SU-DHL-6 (cell line): Measurements from ENCODE around the gene EIF2B5.

Experiments used
- EZH2phosphoT487 ChIP-seq: fragments of 200-600 bp; sonication (generic), shearing (Covaris generic); conservative IDR thresholded peaks from 2 replicates; pipeline ENCODE4 v1.6.1; 2018; ENCODE audit warnings: mild to moderate bottlenecking, antibody characterized with exemption, low read length, moderate library complexity, mixed read lengths
- TF ChIP-seq, protein P1 (sequence below): fragments of 200-600 bp; sonication (generic); IDR thresholded peaks from one replicate; pipeline ENCODE4 v1.5.1; 2017; ENCODE audit warnings: antibody characterized with exemption, mild to moderate bottlenecking, low read length, moderate library complexity; ENCODE audit not compliant: insufficient read depth, poor library complexity, severe bottlenecking

DNA sequence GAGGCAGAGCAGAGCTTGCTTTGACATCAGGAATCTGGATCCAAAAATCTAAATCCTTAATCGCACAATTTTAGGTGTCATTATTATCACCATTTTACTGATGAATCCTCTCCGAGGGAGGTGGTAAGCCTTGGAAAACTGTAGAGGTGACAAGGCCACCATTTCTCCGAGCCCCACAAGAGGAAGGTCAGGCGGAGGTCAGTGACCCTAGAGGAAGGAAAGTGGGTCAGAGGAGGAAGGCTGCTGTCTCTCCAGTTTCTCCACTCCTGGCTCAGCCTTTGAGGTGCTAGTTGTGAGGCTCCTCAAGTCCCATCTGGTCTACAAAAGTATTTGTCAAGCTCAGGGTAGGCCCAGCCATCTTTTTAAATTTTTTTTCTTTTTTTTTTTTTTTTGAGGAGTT is 23.2 kb downstream of the EIF2B5 start:
- TF ChIP-seq, protein P1, sequence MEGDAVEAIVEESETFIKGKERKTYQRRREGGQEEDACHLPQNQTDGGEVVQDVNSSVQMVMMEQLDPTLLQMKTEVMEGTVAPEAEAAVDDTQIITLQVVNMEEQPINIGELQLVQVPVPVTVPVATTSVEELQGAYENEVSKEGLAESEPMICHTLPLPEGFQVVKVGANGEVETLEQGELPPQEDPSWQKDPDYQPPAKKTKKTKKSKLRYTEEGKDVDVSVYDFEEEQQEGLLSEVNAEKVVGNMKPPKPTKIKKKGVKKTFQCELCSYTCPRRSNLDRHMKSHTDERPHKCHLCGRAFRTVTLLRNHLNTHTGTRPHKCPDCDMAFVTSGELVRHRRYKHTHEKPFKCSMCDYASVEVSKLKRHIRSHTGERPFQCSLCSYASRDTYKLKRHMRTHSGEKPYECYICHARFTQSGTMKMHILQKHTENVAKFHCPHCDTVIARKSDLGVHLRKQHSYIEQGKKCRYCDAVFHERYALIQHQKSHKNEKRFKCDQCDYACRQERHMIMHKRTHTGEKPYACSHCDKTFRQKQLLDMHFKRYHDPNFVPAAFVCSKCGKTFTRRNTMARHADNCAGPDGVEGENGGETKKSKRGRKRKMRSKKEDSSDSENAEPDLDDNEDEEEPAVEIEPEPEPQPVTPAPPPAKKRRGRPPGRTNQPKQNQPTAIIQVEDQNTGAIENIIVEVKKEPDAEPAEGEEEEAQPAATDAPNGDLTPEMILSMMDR = no peak
- TF ChIP-seq EZH2phosphoT487 = no peak
